GM12892 (cell line): Measurements from ENCODE around the gene ARL6IP5.

ENCODE experiments used
- POLR2A ChIP-seq: IDR thresholded peaks from 2 replicates; pipeline ENCODE4 v1.6.1; 2011; ENCODE audit warnings: low read depth, low read length, control low read depth
- TAF1 ChIP-seq: IDR thresholded peaks from 2 replicates; pipeline ENCODE4 v1.6.1; 2011; ENCODE audit warnings: low read depth, mild to moderate bottlenecking, control low read depth, low read length, borderline replicate concordance

- no peak for TF ChIP-seq TAF1
- no peak for TF ChIP-seq POLR2A
These were observed 19.8 kb downstream of the ARL6IP5 start for GRCh38 chr3:69104586-69104985.
